Embryonic facial prominence (tissue), 1 donor: Measurements from ENCODE around the gene FBXW8.

Source experiments
- DNase-seq: peaks from one replicate; pipeline ENCODE4 v3.0.0-alpha.2; 2016; ENCODE audit errors: extremely low spot score

Gene FBXW8

GRCh38 chr12:117076410-117077372, 165.9 kb downstream of the FBXW8 start:
- no peak for DNase-seq

- no peak for DNase-seq
Measured at GRCh38 chr12:117079487-117079886, 168.7 kb downstream of the FBXW8 start.

GRCh38 chr12:117080661-117081144, 170.0 kb downstream of the FBXW8 start:
- DNase-seq, result no peak
